ENCODE results near the gene NOL9. TPM values are rescaled to one million over a fixed set of nuclear protein-coding genes. Genes with fewer than 3 reads are reported as not detected.
A peak's percentile ranks its signal among the peaks of the same experiment; 100 is the strongest.

NOL9 gene
- total and polyA plus RNA-seq, 9 of the 15 experiments (the other 6 are each of a cell fraction or from before 2014, with no cell fraction given): 5.6 to 76.5 (median 47.3) TPM

DNA sequence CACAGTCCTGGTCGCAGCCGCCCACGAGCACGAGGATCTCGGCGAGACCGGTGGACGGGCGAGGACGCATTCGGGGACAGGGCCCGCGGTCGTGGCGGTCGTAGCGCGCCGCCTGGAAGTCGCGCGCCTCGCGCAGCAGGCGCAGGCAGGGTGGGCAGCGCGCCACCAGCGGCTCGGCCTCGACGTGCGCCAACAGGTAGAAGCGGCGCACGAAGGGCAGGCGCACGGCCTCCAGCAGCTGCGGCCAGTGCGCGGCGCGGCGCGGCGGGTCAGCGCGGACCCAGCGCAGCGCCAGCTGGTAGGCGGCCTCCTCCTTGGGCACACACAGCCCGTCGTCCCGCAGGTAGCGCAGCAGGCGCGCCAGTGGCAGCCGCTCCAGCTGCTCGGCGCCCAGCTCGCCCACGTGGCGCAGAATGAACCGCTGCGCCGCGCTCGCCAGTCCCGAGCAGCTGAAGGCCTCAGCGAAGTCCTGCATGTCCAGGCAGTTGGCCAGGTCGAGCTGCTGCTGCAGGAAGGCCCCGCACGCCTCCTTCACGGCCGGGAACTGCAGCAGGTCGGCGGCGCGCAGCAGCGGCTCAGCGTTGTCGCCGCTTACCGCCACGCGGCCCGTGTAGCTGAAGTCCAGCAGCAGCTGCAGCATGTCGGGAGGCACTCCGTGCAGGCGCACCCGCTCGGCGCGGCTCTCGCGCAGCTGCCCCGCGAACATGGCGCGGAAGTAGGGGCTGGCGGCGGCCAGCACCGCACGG lies 47.8 kb upstream of the NOL9 start (continued):
- TF ChIP-seq, protein P1, sequence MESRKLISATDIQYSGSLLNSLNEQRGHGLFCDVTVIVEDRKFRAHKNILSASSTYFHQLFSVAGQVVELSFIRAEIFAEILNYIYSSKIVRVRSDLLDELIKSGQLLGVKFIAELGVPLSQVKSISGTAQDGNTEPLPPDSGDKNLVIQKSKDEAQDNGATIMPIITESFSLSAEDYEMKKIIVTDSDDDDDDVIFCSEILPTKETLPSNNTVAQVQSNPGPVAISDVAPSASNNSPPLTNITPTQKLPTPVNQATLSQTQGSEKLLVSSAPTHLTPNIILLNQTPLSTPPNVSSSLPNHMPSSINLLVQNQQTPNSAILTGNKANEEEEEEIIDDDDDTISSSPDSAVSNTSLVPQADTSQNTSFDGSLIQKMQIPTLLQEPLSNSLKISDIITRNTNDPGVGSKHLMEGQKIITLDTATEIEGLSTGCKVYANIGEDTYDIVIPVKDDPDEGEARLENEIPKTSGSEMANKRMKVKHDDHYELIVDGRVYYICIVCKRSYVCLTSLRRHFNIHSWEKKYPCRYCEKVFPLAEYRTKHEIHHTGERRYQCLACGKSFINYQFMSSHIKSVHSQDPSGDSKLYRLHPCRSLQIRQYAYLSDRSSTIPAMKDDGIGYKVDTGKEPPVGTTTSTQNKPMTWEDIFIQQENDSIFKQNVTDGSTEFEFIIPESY (CRISPR knock-in tag; IDR thresholded peaks at IDR 0.05): 0 out of 2 replicates have a peak, but pooled peaks have one; percentile 25
- TF ChIP-seq HCFC1 (IDR thresholded peaks at IDR 0.05; ENCODE audit: low read depth, low read length) (no peak), SP1 (CRISPR knock-in tag; IDR thresholded peaks at IDR 0.05) (no peak), PPARD (CRISPR knock-in tag; IDR thresholded peaks at IDR 0.05) (no peak), CREM (IDR thresholded peaks at IDR 0.05; ENCODE audit: low read depth) (no peak), NR4A1 (CRISPR knock-in tag; IDR thresholded peaks at IDR 0.05) (0 out of 2 replicates have a peak, but pooled peaks have one; percentile 41), NR4A1 (tag; IDR thresholded peaks at IDR 0.05) (no peak), U2AF2 (optimal IDR thresholded peaks at IDR 0.05; ENCODE audit: low read depth, low read length) (no peak), YY1 (IDR thresholded peaks at IDR 0.05; ENCODE audit: borderline replicate concordance in 1 of 3, control insufficient read depth in 1 of 3, extremely low read depth in 1 of 3, insufficient read depth in 3 of 3, insufficient read length in 1 of 3, insufficient replicate concordance in 2 of 3, low read depth in 1 of 3, low read length in 2 of 3) (peak; percentile 14 to 73 (median 58)), U2AF1 (optimal IDR thresholded peaks at IDR 0.05; ENCODE audit: low read depth, low read length) (peak; percentile 58), CXXC5 (CRISPR knock-in tag; IDR thresholded peaks at IDR 0.05) (no peak; the same call in 1 of the 2 replicates)
- TF ChIP-seq, protein P2, sequence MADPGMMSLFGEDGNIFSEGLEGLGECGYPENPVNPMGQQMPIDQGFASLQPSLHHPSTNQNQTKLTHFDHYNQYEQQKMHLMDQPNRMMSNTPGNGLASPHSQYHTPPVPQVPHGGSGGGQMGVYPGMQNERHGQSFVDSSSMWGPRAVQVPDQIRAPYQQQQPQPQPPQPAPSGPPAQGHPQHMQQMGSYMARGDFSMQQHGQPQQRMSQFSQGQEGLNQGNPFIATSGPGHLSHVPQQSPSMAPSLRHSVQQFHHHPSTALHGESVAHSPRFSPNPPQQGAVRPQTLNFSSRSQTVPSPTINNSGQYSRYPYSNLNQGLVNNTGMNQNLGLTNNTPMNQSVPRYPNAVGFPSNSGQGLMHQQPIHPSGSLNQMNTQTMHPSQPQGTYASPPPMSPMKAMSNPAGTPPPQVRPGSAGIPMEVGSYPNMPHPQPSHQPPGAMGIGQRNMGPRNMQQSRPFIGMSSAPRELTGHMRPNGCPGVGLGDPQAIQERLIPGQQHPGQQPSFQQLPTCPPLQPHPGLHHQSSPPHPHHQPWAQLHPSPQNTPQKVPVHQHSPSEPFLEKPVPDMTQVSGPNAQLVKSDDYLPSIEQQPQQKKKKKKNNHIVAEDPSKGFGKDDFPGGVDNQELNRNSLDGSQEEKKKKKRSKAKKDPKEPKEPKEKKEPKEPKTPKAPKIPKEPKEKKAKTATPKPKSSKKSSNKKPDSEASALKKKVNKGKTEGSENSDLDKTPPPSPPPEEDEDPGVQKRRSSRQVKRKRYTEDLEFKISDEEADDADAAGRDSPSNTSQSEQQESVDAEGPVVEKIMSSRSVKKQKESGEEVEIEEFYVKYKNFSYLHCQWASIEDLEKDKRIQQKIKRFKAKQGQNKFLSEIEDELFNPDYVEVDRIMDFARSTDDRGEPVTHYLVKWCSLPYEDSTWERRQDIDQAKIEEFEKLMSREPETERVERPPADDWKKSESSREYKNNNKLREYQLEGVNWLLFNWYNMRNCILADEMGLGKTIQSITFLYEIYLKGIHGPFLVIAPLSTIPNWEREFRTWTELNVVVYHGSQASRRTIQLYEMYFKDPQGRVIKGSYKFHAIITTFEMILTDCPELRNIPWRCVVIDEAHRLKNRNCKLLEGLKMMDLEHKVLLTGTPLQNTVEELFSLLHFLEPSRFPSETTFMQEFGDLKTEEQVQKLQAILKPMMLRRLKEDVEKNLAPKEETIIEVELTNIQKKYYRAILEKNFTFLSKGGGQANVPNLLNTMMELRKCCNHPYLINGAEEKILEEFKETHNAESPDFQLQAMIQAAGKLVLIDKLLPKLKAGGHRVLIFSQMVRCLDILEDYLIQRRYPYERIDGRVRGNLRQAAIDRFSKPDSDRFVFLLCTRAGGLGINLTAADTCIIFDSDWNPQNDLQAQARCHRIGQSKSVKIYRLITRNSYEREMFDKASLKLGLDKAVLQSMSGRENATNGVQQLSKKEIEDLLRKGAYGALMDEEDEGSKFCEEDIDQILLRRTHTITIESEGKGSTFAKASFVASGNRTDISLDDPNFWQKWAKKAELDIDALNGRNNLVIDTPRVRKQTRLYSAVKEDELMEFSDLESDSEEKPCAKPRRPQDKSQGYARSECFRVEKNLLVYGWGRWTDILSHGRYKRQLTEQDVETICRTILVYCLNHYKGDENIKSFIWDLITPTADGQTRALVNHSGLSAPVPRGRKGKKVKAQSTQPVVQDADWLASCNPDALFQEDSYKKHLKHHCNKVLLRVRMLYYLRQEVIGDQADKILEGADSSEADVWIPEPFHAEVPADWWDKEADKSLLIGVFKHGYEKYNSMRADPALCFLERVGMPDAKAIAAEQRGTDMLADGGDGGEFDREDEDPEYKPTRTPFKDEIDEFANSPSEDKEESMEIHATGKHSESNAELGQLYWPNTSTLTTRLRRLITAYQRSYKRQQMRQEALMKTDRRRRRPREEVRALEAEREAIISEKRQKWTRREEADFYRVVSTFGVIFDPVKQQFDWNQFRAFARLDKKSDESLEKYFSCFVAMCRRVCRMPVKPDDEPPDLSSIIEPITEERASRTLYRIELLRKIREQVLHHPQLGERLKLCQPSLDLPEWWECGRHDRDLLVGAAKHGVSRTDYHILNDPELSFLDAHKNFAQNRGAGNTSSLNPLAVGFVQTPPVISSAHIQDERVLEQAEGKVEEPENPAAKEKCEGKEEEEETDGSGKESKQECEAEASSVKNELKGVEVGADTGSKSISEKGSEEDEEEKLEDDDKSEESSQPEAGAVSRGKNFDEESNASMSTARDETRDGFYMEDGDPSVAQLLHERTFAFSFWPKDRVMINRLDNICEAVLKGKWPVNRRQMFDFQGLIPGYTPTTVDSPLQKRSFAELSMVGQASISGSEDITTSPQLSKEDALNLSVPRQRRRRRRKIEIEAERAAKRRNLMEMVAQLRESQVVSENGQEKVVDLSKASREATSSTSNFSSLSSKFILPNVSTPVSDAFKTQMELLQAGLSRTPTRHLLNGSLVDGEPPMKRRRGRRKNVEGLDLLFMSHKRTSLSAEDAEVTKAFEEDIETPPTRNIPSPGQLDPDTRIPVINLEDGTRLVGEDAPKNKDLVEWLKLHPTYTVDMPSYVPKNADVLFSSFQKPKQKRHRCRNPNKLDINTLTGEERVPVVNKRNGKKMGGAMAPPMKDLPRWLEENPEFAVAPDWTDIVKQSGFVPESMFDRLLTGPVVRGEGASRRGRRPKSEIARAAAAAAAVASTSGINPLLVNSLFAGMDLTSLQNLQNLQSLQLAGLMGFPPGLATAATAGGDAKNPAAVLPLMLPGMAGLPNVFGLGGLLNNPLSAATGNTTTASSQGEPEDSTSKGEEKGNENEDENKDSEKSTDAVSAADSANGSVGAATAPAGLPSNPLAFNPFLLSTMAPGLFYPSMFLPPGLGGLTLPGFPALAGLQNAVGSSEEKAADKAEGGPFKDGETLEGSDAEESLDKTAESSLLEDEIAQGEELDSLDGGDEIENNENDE (IDR thresholded peaks at IDR 0.05; ENCODE audit: low read depth, low read length): no peak
- TF ChIP-seq, protein P3, sequence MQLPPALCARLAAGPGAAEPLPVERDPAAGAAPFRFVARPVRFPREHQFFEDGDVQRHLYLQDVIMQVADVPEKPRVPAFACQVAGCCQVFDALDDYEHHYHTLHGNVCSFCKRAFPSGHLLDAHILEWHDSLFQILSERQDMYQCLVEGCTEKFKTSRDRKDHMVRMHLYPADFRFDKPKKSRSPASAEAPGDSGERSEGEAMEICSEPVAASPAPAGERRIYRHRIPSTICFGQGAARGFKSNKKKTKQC (CRISPR knock-in tag; IDR thresholded peaks at IDR 0.05): no peak; the same call in 1 of the 2 replicates
